NCI-H1417 treated with DMSO at 0.1 percent for 48 hours (cell line): ENCODE data around the gene THSD4.
"Not testable (repeated sequence)": the region's sequence is repeated elsewhere in the genome, so short reads cannot be mapped to it uniquely, and the experiment has no call there.

ENCODE experiments used
- DNase-seq: peaks from one replicate; lab custom pipeline; 2025; lab: John Stamatoyannopoulos, UW

THSD4 gene

DNA sequence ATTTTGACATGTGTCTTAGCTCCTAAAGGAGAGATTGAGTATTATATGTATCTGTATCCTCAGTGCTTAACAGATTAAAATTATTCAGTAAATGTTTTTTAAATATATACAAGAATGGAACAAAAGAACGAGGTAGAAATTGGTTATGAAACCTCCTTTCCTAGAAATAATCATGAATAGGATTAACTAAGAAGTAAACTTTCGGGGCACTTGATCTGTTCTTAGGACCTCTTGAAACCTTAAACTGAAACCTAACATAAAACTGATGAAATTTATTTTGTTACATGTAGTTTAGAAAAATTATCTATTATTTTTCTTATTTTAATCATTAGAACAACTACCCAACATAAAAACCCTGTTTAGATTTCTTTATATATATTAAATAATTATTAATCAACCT is 311.5 kb downstream of the THSD4 start:
- no peak for DNase-seq

DNA sequence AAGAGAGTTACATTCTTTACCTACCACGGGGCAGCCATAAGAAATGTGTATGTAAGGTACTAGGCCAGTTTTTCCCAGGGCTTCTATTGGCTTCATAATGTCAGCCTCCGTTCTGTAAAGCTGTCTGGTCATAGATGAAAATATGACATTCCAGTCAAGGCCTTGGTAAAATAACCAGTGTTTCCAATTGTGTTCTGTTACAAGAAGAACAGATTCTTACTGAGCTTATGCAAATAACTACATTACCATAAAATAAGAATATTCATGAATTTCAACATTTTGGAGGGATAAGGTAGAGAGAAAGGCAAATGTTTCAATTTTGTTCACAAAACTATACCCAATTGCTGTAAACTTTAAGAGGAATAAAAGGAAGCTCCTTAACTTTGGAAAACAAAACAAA is 315.5 kb downstream of the THSD4 start:
- DNase-seq, result no peak

DNA sequence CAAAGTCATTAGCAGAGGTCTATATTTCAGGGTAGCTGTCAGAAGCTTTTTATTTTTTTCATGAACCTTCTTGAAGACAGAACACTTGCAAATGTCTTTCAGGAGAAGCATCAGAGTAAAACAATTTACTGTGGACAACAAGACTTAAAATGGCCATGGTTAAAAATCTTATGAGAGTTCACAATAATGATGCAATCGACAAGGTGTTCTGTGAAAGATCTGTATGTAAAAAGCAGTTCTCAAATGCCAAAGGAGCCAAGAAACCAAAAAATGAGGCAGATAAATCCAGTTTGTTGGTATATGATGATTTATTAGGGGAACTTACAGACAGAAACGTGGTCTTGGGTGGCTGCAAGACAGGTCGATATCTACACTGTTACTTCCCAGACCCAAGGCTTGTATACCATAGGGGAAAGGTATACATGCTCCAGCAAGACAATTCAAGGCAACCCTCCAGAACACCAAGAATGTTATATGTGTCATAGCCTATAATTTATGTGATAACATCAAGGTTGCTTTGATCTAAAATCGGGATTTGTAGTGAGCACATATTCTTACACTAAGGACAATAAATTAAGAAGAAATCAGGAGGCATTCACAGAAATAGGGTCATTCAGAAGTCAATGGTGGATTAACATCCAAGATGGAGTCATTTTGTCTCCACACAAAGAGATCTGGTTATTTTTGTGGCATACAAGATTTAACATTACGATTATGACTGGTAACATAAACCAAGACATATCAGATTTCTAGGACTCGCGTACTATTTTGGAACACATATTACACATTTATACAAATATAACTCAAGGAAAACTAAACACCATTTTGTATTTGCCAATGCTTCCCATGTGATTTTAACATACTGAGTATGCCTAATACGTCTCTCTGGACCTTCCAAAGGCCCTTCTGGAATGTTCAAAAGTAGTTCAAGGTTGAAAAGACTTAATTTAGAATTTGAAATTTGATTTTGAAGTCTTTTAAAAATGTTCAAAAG is 316.4 kb downstream of the THSD4 start:
- DNase-seq, result no peak

DNA sequence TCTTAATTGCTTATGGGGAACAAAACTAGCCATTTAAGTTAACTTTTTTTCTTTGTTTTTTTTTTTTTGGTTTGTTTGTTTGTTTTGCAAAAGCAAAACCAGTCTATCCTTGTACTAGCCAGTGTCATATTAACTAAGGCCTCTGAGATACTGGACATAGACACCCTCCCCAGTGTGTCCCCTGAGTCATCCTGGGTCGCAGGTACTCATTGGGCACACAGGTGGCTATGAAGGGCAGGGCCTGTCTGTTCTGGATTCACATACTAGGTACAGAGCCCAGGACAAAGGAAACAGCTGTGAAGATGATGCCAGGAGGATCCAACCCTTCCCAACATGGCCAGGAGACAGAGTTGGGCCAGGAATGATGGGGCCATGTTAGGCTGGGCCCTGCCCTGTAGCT is 318.1 kb downstream of the THSD4 start:
- no peak for DNase-seq

DNA sequence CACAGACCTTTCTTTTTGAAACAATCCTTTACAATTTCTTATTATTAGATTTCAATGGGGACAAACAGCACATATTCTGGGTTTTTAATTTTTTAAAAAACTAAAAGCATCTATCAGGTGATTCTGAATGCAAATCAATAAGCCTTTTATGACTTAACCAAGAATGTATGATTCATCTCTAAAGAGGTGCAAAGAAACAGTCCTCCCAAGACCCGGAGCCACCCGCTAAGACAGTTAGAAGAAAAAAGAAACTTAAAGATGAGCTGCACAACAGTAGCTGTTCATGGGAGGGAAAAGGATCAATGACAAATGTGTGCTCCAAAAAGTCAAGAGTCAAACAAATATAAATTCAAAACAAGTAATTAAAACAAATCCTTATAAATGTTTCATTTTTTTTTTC is 319.5 kb downstream of the THSD4 start:
- DNase-seq, result no peak

DNA sequence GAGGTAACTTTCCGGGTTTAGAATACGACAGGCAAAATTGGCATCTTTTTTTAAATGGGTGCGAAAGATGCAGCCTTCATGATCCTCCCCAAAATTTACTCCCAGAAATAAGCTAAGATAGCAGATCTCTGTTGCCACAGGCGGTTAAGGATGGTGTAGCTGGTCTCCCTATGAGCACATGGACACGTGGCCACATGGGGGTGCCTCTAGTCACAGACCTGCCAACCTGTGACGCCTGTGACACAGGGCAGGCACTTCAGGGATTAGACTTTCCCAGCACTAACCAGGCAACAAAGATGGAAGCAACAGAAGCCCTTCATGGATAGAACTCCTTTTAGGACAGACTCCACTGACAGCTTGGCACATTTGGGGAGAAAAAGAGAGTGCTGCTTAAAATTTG is 320.3 kb downstream of the THSD4 start:
- no peak for DNase-seq

DNA sequence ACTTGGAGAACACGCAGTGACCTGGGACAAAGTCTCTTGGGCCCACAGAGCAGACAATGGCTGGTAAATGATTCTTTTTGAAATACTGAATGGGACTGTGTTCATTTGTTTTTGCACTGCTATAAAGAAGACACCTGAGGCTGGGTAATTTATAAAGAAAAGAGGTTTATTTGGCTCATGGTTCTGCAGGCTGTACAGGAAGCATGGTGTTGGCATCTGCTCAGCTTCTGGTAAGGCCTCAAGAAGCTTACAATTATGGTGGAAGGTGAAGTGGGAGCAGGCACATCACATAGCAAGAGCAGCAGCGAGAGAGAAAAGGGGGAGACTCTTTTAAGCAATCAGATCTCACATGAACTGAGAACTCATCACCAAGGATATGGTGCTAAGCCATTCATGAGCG is 321.6 kb downstream of the THSD4 start:
- no peak for DNase-seq

DNA sequence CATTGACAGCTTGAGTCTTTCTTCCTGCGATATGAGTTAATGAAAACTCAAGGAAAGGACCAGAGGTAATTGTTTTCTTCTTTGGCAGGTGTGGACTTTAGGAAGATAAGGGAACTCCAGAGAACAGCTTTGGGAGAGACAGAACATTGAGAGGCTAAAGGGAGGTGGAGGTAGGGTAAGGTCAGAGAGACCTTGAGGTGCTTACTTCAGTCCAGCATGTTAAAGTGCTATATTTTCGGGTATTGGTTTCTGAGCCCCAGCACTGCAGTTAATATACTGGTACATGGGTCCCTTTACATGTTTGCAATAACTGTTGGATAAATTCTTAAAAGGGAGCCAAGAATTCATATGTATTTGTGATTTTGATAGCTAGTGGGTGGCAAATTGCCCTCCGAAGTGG is 322.1 kb downstream of the THSD4 start:
- DNase-seq, result no peak

DNA sequence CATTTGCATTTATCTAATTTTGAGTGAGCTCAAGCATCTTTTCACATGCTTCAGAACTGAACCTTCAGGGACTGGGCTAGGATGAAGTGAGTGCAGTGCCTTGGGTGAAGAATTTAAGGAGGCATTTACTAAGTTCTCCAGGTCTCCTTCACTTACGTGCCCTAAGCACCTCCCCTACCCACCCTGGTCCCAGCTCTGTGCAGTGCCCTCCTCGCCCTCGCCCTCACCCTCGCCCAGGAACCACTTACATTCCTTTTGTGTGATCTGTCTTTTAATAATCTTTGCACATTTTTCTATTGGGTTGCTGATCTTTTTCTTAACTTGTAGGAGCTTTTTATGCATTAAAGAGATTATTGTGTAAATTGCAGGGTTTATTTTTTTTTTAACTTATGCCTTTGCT is 322.6 kb downstream of the THSD4 start:
- DNase-seq, result no peak

DNA sequence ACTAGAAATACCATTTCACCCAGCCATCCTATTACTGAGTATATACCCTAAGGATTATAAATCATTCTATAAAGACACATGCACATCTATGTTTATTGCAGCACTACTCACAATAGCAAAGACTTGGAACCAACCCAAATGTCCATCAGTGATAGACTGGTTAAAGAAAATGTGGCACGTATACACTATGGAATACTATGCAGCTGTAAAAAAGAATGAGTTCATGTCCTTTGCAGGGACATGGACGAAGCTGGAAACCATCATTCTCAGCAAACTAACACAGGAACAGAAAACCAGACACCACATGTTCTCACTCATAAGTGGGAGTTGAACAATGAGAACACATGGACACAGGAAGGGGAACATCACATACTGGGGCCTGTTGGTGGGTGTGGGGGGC is 324.2 kb downstream of the THSD4 start:
- not testable (repeated sequence) for DNase-seq

DNA sequence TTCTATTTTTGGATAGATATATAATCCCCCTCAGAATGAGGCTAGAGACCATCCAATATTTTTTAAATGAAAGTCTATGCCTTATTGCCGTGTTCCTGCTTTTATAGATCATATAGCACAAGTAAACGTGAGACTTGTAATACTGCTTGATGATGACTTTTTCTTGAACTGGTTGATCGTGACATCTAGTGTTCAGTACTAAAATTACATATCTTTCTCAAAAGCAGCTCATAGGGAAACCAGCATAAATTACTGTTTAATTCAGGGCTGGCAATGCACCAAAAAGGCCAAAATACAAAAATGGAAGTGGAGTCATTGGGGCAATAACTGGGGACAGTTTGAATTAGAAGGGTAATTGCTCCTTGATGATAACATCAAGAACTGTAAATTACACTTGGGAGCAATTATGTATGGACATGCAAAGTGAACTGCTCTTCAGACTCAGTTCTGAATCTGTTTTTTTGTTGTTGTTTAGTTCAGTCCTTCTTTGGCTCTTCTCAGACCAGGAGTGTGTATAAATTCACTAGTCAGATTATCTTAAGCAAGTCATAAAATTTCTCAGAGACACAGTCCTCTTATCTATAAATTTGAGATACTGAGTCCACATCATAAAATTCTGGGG is 325.3 kb downstream of the THSD4 start:
- DNase-seq, result peak; percentile 72

DNA sequence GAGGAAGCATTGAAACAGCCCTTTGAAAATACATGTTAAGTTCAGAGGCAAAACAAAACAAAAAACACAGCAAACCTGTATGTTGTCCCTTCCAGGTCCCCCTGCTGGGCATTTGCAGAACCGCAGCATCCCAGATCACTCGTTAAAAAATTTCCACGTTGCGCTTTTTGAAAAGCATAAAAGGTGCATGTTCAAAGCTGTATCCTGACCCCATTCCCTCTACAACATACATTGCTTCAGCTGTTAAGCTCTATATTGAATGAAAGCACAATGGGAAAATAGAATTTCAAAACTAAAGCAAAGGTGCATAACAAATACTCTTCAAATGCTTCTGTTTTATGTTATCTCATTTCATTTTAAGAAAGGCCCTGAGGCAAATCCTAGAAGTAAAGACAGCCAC is 328.3 kb downstream of the THSD4 start:
- no peak for DNase-seq

DNA sequence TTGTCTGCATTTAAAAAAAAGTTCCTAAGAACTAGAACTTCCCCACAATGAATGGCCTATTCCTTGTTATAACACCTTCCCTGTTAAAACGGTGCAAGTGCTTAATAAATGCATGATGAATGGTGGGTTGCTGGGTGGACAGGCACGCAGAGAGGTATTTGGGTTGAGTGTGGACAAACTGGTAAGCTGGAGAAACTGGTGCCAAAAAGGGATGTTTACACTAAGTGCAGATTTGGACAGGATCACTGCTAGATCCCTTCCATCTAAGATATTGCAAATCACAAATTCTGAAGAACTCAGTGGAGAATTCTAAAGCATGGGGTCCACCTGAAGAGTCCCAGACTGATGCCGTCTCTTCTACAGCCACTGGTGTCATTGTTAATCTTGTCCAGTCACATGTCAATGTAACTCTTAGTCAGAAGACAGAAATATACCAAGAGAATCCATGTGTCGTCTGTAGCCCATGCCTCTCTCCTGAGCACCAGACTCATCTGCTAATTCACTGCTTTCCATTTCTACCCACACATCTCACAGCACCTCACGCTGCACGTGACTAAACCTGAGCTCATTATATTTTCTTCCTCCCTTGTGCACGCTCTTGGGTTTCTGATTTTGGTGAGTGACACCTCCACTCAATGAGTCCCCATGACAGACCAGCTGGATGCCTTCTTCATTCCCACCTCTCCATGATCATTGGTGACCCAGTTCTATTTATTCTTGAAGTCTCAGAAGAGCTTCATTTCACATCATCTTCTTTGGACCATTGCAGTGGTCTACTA is 328.9 kb downstream of the THSD4 start:
- no peak for DNase-seq

DNA sequence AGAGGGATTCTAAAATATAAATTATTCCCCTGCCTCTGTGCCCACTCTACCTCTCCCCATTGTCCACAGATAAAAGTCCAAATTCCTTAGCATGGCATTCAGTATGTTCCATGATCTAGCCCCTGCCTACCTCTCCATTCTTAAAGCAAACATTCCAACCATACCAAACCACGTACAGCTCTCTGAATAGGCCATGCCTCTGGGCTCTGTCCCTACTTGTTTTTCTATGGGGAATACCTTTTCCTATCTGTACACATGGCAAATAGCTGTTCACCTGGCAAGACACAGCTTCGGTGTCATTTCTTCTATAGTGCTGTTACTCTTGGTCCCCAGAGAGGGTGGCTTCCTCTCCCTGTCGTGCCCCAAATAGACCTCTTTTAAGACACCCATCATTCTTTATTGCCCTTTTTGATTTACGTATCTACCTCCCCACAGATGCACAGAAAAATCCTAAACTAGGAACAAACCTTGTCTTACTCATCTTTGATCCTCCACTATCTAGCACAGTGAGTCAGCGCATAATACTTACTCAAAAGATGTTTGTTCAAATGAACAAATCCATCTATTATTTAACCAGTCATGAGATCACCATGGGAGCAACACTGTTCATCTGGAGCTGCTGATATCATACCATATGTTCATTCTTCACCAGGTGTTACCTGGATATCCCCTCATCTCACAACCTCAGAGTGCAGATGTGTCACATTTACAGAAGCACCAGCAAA is 329.8 kb downstream of the THSD4 start:
- DNase-seq, result no peak

DNA sequence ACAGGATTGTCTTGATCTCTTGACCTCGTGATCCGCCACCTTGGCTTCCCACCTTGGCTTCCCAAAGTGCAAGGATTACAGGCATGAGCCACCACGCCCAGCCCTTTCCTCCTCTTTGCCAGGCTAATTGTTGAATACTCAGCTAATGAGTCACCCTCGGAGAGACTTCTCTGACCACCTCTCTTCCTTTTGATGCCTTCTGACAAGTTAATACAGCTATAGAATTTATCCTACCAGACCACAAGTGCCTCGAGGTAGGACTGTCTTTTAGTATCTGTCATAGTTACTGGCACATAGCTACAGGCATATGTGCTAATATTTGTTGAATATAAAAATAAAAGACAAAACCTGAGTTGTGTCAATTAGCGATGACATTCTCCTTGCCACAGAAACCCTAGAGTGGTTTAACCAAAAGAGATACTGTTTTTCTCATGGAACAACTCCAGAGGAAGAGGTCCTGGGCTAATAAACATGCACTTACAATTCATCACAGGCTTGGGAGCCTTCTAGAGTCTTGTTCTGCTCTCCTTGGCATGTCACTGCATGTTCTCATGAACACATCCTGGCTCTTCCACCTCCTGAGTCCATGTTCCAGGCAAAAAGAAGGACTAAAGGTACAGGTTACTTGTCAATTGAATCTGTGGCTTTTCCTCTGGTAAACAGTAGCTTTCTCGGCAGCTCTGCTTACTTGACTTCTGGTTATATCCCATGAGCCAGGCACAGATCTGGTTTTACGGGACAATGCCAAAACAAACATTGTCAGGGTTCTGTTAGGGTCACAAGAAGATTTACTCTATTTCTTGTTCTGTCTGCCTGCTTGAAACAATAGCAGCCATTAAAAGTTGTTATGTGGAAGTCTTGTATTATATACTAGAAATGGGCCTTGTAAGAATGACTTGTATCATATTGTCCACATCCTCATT is 332.3 kb downstream of the THSD4 start:
- DNase-seq, result no peak

DNA sequence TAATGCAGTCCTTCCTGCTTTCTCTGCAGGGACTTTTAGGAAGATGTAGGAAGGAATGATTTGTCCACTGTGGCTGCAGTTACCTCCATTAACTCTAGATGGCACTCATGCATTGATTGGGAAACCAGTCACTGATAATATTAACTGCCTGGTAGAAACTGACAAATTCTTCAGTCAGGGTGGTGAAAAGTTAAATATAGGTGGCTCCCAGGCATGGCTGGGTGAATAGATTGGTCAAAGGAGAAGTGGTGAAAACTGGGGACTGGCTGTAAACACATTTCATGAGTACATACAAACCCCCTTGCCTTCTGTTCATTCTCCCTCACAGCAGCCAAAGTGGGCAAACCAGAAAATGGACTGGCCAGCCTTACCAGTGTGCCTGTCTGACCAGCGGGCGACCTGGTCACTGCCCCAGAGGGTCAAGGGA is 333.4 kb downstream of the THSD4 start:
- DNase-seq, result peak; percentile 28

DNA sequence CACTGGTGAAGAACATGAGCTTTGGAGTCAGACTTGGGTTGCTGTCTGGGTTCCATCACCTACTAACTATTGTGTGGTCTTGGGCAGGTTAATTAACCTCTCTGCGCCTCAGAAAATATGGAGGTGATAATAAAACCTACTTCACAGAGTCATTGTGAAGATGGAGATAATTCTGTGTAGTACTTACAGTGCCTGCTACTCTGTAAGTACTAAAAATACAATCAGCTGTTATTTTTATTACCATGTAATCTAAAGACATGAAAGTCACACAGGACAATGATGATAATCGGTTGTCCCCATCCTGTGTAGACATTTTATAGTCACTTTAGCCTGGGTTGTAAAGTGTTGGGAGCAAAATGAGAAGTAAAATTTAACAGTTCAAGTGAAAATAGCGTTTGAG is 334.1 kb downstream of the THSD4 start:
- DNase-seq, result no peak

DNA sequence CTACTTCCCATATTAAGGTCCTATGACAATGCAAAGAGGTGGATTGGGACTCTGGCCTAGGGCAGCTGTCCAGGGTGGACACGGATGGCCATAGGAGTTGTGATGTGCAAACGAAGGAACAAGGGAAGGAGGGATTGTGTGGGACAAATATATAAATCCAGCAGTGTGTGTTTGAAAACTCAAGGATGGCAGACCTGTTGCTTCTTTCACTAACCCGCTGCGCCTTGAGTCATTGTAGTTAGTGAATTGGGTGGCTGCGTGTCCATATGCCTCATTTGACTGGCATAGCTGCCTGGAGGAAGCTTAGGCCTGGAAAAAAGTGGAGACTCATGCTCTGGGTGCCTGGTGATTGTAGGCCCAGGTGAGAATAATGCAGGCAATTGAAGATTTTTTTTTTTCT is 334.7 kb downstream of the THSD4 start:
- no peak for DNase-seq

DNA sequence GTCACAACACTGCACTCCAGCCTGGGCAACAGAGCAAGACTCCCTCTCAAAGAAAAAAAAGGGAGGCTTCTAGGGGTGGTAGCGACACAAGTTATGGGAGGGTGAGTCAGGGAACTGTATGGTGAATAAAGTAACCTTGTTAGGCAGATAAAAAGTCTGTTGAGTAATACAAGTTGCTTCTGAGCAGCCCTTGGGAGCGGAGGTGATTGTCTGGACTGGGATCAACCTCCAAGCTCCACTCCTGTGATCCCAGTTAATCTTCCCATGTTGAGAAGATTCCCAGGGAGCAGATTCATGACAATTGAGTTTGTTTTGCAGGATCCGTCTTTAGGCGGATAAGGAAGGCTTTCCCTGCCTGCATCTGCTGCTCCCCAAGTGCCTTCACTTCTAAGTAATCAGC is 335.9 kb downstream of the THSD4 start:
- DNase-seq, result no peak

DNA sequence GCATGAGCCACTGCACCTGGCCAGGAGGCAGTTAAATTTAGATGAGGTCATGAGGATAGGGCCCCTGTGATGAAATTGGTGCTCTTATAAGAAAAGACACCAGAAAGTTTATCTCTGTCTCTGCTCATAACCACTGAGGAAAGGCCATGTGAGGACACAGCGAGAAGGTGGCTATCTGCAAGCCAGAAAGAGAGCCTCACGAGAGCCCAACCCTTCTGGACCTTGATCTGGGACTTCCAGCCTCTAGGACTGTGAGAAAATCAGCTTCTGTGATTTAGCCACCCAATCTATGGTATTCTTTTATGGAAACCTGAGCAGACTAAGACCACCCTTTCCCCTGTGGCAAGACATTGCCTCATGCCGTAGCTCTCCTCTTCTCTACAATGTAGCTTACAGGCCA is 337.6 kb downstream of the THSD4 start:
- no peak for DNase-seq

DNA sequence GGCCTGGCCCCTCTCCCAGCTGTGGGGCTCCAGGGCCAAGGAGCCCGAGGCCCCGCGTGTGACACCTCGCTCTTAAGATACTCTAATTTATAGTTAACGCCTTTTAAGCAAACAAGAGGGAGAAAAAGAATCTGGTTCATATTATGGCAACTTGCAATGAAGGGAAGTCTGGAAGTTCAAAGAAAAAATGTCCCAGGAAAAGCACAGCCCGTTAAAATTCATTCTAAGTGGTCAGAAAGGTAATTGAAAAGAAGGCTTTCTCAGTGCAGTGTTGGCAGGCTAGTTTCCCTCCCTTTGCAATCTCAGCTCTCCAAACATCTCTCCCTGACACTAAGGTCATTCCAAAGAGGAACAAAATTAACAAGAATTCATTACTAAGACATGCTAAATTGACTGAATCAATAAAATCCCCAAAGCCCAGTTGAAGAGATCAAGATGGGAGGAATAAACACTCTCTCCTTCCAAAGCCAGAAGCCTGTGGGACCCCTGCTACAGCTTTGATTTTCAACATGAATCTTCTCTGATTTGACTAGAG is 339.3 kb downstream of the THSD4 start:
- no peak for DNase-seq
